Hematopoietic multipotent progenitor cell (in vitro differentiated cells): ENCODE data around the gene HIVEP3. TPM values are rescaled to one million over a fixed set of nuclear protein-coding genes. Genes with fewer than 3 reads are reported as not detected.
A peak's percentile ranks its signal among the peaks of the same experiment; 100 is the strongest.

Source experiments
- DNase-seq, 3 donors: peaks; one replicate each; pipeline ENCODE4 v3.0.0-alpha.2; 2011 to 2015; ENCODE audit warnings: low read depth in 2 of 3, low spot score in 2 of 3
- total RNA-seq: library from RNA; depleted of rRNA; stranded (reverse); fragments of >200 nt; gene quantifications from one replicate; pipeline ENCODE4 v1.2.3, GENCODE V29; 2012

Gene HIVEP3
- total RNA-seq, 1 donor: 4.6 TPM

GRCh38 chr1:41532206-41532975 is 386.3 kb downstream of the HIVEP3 start:
- DNase-seq: no peak

- no peak for DNase-seq
Observed at GRCh38 chr1:41530411-41530810, 388.3 kb downstream of the HIVEP3 start.

- DNase-seq: no peak
Observed at GRCh38 chr1:41529621-41530395, 388.9 kb downstream of the HIVEP3 start.

- DNase-seq: no peak
Observed at GRCh38 chr1:41528726-41529605, 389.8 kb downstream of the HIVEP3 start.

GRCh38 chr1:41528106-41528505 is 390.6 kb downstream of the HIVEP3 start:
- DNase-seq: no peak

- no peak for DNase-seq
Observed at GRCh38 chr1:41526956-41527561, 391.7 kb downstream of the HIVEP3 start.

- DNase-seq: no peak
Observed at GRCh38 chr1:41525891-41526587, 392.7 kb downstream of the HIVEP3 start.

GRCh38 chr1:41524676-41525675 is 393.7 kb downstream of the HIVEP3 start:
- no peak for DNase-seq

- DNase-seq: no peak
Observed at GRCh38 chr1:41523949-41524675, 394.6 kb downstream of the HIVEP3 start.

GRCh38 chr1:41523071-41523470 is 395.7 kb downstream of the HIVEP3 start:
- DNase-seq: no peak

GRCh38 chr1:41521766-41522165 is 397.0 kb downstream of the HIVEP3 start:
- no peak for DNase-seq

GRCh38 chr1:41520951-41521752 is 397.6 kb downstream of the HIVEP3 start:
- DNase-seq: no peak

- no peak for DNase-seq
Observed at GRCh38 chr1:41519667-41520066, 399.1 kb downstream of the HIVEP3 start.

GRCh38 chr1:41518471-41518870 is 400.3 kb downstream of the HIVEP3 start:
- peak in 1 of 3 donors; percentile 33 for DNase-seq

GRCh38 chr1:41517062-41517438 is 401.7 kb downstream of the HIVEP3 start:
- DNase-seq: no peak

- peak in 2 of 3 donors; percentile 72 to 76 for DNase-seq
Observed at GRCh38 chr1:41516168-41517061, 402.3 kb downstream of the HIVEP3 start.
